HG03066 (cell line): ENCODE measurements around the gene LCE5A.
"Not testable (repeated sequence)": the region's sequence is repeated elsewhere in the genome, so short reads cannot be mapped to it uniquely, and the experiment has no call there.

Experiments
- ATAC-seq: cut with Tn5 transposase; IDR thresholded peaks from one replicate; pipeline ENCODE4 v1.9.1; 2021; ENCODE audit warnings: low read depth; ENCODE audit not compliant: unreplicated experiment

Gene LCE5A

GRCh38 chr1:152510503-152510902 is at the start of gene LCE5A:
LCE5A (plus strand) TSS chr1:152510803; CDS start chr1:152511535, 732 bp downstream.
- ATAC-seq = no peak

- no peak for ATAC-seq
Observed at GRCh38 chr1:152461544-152461943, 49.1 kb upstream of the LCE5A start.

- no peak for ATAC-seq
Observed at GRCh38 chr1:152462636-152463035, 48.0 kb upstream of the LCE5A start.

- ATAC-seq = no peak
Observed at GRCh38 chr1:152466217-152466616, 44.4 kb upstream of the LCE5A start.

GRCh38 chr1:152473887-152474537 is 36.6 kb upstream of the LCE5A start:
- no peak for ATAC-seq

- ATAC-seq = no peak
Observed at GRCh38 chr1:152479792-152480595, 30.6 kb upstream of the LCE5A start.

- ATAC-seq = no peak
Observed at GRCh38 chr1:152481869-152482664, 28.5 kb upstream of the LCE5A start.

GRCh38 chr1:152486400-152487006 is 24.1 kb upstream of the LCE5A start:
- no peak for ATAC-seq

GRCh38 chr1:152487871-152488270 is 22.7 kb upstream of the LCE5A start:
- ATAC-seq = no peak

GRCh38 chr1:152491537-152491936 is 19.1 kb upstream of the LCE5A start:
- ATAC-seq = not testable (repeated sequence)

- ATAC-seq = no peak
Observed at GRCh38 chr1:152495066-152495675, 15.4 kb upstream of the LCE5A start.

- no peak for ATAC-seq
Observed at GRCh38 chr1:152497273-152497672, 13.3 kb upstream of the LCE5A start.

GRCh38 chr1:152501704-152502103 is 8.9 kb upstream of the LCE5A start:
- ATAC-seq = no peak

- ATAC-seq = no peak
Observed at GRCh38 chr1:152502496-152503180, 8.0 kb upstream of the LCE5A start.

- no peak for ATAC-seq
Observed at GRCh38 chr1:152505083-152505482, 5.5 kb upstream of the LCE5A start.

- ATAC-seq = no peak
Observed at GRCh38 chr1:152506899-152507498, 3.6 kb upstream of the LCE5A start.

- no peak for ATAC-seq
Observed at GRCh38 chr1:152511596-152511995, 993 bp downstream of the LCE5A start.

GRCh38 chr1:152513081-152513480 is 2.5 kb downstream of the LCE5A start:
- no peak for ATAC-seq

GRCh38 chr1:152514715-152515433 is 4.3 kb downstream of the LCE5A start:
- no peak for ATAC-seq
